Natural killer cell (primary cell): ENCODE measurements around the gene SOWAHA. TPM values are rescaled to one million over a fixed set of nuclear protein-coding genes. Genes with fewer than 3 reads are reported as not detected.
"Not testable (repeated sequence)": the region's sequence is repeated elsewhere in the genome, so short reads cannot be mapped to it uniquely, and the experiment has no call there.

ENCODE experiments used
- ATAC-seq, 3 donors: fragments of 150-1000 bp in 2 of 3; fragments of 200-7000 bp in 1 of 3; cut with Tn5 transposase; 1 replicate in 1 of 3; 2 replicates in 2 of 3; pipeline ENCODE4 v1.10.0; 2021; ENCODE audit warnings: mild to moderate bottlenecking in 2 of 3, moderate library complexity in 2 of 3
- DNase-seq, 2 donors: peaks; one replicate each; pipeline versions ENCODE4 v3.0.0 to v3.0.0-alpha.2; 2013 to 2021; ENCODE audit warnings: mixed read lengths in 1 of 2
- H3K27ac ChIP-seq: one replicate; pipeline ENCODE4 v1.5.1; 2013; ENCODE audit warnings: mild to moderate bottlenecking, low read length
- H3K27me3 ChIP-seq: one replicate; pipeline ENCODE4 v1.6.1; 2013; ENCODE audit warnings: low read length; ENCODE audit not compliant: control insufficient read depth, insufficient read depth
- H3K36me3 ChIP-seq: one replicate; pipeline ENCODE4 v1.6.1; 2013; ENCODE audit warnings: low read length; ENCODE audit not compliant: control insufficient read depth, insufficient read depth
- H3K4me1 ChIP-seq: one replicate; pipeline ENCODE4 v1.6.1; 2013; ENCODE audit warnings: low read length; ENCODE audit not compliant: control insufficient read depth, insufficient read depth
- H3K4me3 ChIP-seq: one replicate; pipeline ENCODE4 v1.5.1; 2013; ENCODE audit warnings: low read length
- H3K9me3 ChIP-seq: one replicate; pipeline ENCODE4 v1.6.1; 2013; ENCODE audit warnings: low read length; ENCODE audit not compliant: control insufficient read depth, insufficient read depth
- H3K27ac Mint-ChIP-seq, 2 donors: one replicate each; pipeline ENCODE4 v1.8.0; 2022; ENCODE audit warnings: mild to moderate bottlenecking in 2 of 2, mixed read lengths in 2 of 2, moderate library complexity in 1 of 2
- H3K27me3 Mint-ChIP-seq, 2 donors: one replicate each; pipeline ENCODE4 v1.8.0; 2022; ENCODE audit warnings: low read depth in 2 of 2, mixed read lengths in 2 of 2
- H3K36me3 Mint-ChIP-seq: one replicate; pipeline ENCODE4 v1.8.0; 2022; ENCODE audit warnings: mixed read lengths
- H3K4me1 Mint-ChIP-seq, 2 donors: one replicate each; pipeline ENCODE4 v1.8.0; 2022; ENCODE audit warnings: mixed read lengths in 2 of 2
- H3K4me3 Mint-ChIP-seq: one replicate; pipeline ENCODE4 v1.8.0; 2022; ENCODE audit warnings: mild to moderate bottlenecking, moderate library complexity, mixed read lengths
- H3K9me3 Mint-ChIP-seq, 2 donors: one replicate each; pipeline ENCODE4 v1.8.0; 2022; ENCODE audit warnings: mixed read lengths in 2 of 2
- WGBS: methylation state at CpG from one replicate; pipeline ENCODE4 v1.1.7; 2013; ENCODE audit warnings: missing lambda C conversion rate; ENCODE audit not compliant: insufficient coverage; 5-methylcytosine and 5-hydroxymethylcytosine counted together
- intact Hi-C: fragments of 100-400 bp; cut with micrococcal nuclease; formaldehyde crosslinking; loops from one replicate; pipeline ENCODE4 v1.14.2; 2022
- total RNA-seq, 4 donors: library from RNA; stranded (reverse); fragments of 120-200 nt in 1 of 4; gene quantifications; one replicate each; pipeline versions ENCODE4 v1.2.3 to v1.2.4, GENCODE V29; 2013 to 2022
- TF ChIP-seq, protein P1 (sequence below): fragments of 200-600 bp; IDR thresholded peaks from one replicate; pipeline ENCODE4 v1.8.0; 2022; ENCODE audit warnings: antibody characterized with exemption

Gene SOWAHA
- total RNA-seq, 3 donors from 2014 or later (not counting 1 experiment from before 2014, with no cell fraction given), result not detected

DNA sequence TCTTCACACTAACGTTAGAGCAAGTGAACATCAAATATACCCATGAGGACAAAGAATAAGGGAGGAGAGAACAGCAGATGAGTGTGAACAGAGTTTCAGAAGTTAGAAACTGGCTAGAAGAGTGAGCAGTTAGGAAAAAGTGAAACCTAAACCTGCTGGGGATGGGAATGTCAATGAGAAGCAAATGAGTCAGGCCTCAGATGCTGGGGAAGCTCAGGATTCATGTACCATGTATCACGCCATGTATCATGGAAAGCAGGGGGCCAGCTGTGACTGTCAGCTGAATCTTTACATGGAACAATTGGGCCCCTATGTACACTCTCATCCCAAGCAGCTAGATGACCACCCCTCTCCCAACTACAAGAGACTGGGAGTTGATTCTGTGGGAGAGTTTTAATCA, 37.0 kb downstream of the SOWAHA start:
- H3K36me3 ChIP-seq, result no peaks in the 10 kb centered on the region
- no peak overlapping the region for H3K4me3 ChIP-seq
- WGBS, result 90% methylated on average over 2 of the region's 2 CpGs
- no peak overlapping the region for H3K27ac ChIP-seq
- H3K27me3 ChIP-seq, result no peaks in the 10 kb centered on the region
- H3K27me3 Mint-ChIP-seq, result peaks cover 6 to 7% of the 10 kb centered on the region in 2 donors
- H3K36me3 Mint-ChIP-seq, result no peaks in the 10 kb centered on the region
- H3K4me1 Mint-ChIP-seq, result no peaks in the 10 kb centered on the region
- no peaks in the 10 kb centered on the region for H3K9me3 ChIP-seq
- ATAC-seq (no peak), DNase-seq (no peak)
- no peak overlapping the region for H3K27ac Mint-ChIP-seq
- no peak overlapping the region for H3K4me3 Mint-ChIP-seq
- no peaks in the 10 kb centered on the region for H3K9me3 Mint-ChIP-seq
- TF ChIP-seq, protein P1, sequence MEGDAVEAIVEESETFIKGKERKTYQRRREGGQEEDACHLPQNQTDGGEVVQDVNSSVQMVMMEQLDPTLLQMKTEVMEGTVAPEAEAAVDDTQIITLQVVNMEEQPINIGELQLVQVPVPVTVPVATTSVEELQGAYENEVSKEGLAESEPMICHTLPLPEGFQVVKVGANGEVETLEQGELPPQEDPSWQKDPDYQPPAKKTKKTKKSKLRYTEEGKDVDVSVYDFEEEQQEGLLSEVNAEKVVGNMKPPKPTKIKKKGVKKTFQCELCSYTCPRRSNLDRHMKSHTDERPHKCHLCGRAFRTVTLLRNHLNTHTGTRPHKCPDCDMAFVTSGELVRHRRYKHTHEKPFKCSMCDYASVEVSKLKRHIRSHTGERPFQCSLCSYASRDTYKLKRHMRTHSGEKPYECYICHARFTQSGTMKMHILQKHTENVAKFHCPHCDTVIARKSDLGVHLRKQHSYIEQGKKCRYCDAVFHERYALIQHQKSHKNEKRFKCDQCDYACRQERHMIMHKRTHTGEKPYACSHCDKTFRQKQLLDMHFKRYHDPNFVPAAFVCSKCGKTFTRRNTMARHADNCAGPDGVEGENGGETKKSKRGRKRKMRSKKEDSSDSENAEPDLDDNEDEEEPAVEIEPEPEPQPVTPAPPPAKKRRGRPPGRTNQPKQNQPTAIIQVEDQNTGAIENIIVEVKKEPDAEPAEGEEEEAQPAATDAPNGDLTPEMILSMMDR, result no peak
- intact Hi-C loops, result no loop called here
- H3K4me1 ChIP-seq, result no peaks in the 10 kb centered on the region

DNA sequence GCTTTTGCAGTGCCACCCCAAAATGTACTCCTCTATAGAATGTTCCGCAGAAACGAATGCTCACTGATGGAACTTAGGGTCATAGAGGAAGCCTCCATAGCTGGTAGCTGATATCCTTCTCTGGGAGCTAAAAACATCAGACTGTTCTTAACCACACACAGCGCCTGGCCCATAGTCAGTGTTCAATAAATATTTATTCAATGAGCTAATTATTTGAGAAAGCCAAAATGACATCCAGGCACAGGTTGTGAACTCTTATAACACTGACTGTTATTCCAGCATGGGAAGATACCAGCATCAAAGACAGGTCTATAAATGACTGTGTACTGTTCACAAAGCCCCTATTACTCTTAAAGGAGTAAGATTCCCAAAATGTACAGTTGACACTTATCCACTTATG, 40.2 kb downstream of the SOWAHA start:
- TF ChIP-seq, protein P1, result no peak
- Mint-ChIP-seq H3K4me3 (no peak overlapping the region), H3K9me3 (no peaks in the 10 kb centered on the region), H3K36me3 (no peaks in the 10 kb centered on the region), H3K27ac (no peak overlapping the region), H3K27me3 (peaks cover 5 to 11% of the 10 kb centered on the region in 2 donors), H3K4me1 (no peaks in the 10 kb centered on the region)
- no peaks in the 10 kb centered on the region for H3K4me1 ChIP-seq
- ATAC-seq, result no peak
- no peak for DNase-seq
- H3K27ac ChIP-seq, result no peak overlapping the region
- 97% methylated on average over 3 of the region's 3 CpGs for WGBS
- no peaks in the 10 kb centered on the region for H3K9me3 ChIP-seq
- H3K36me3 ChIP-seq, result no peaks in the 10 kb centered on the region
- H3K27me3 ChIP-seq, result no peaks in the 10 kb centered on the region
- no peak overlapping the region for H3K4me3 ChIP-seq
- intact Hi-C loops, result no loop called here

GRCh38 chr5:132853790-132854189, 40.7 kb downstream of the SOWAHA start:
- no peaks in the 10 kb centered on the region for H3K9me3 Mint-ChIP-seq
- no peak for ATAC-seq

GRCh38 chr5:132854301-132854700, 41.2 kb downstream of the SOWAHA start:
- DNase-seq (no peak), ATAC-seq (no peak)
- TF ChIP-seq, protein P1, result no peak
- Histone ChIP-seq H3K4me1 (no peaks in the 10 kb centered on the region), H3K4me3 (no peak overlapping the region), H3K27ac (no peak overlapping the region), H3K36me3 (no peaks in the 10 kb centered on the region), H3K9me3 (no peaks in the 10 kb centered on the region), H3K27me3 (no peaks in the 10 kb centered on the region)
- Mint-ChIP-seq H3K27ac (no peak overlapping the region), H3K36me3 (no peaks in the 10 kb centered on the region), H3K9me3 (no peaks in the 10 kb centered on the region), H3K4me3 (no peak overlapping the region), H3K4me1 (no peaks in the 10 kb centered on the region), H3K27me3 (peaks cover 0 to 14% of the 10 kb centered on the region in 2 donors)
- intact Hi-C loops, result no loop called here
- WGBS, result 65% methylated on average over 3 of the region's 3 CpGs

More at GRCh38 chr5:132853790-132854189, 40.7 kb downstream of the SOWAHA start:
- no peaks in the 10 kb centered on the region for H3K27me3 ChIP-seq
- TF ChIP-seq, protein P1, result no peak
- Mint-ChIP-seq H3K36me3 (no peaks in the 10 kb centered on the region), H3K4me3 (no peak overlapping the region), H3K27me3 (peaks cover under 1 to 11% of the 10 kb centered on the region in 2 donors), H3K27ac (no peak overlapping the region), H3K4me1 (no peaks in the 10 kb centered on the region)
- H3K27ac ChIP-seq, result no peak overlapping the region
- H3K4me1 ChIP-seq, result no peaks in the 10 kb centered on the region
- H3K4me3 ChIP-seq, result no peak overlapping the region
- no peaks in the 10 kb centered on the region for H3K36me3 ChIP-seq
- no peaks in the 10 kb centered on the region for H3K9me3 ChIP-seq
- WGBS, result 0% methylated on average over 1 of the region's 1 CpG
- DNase-seq, result no peak
- intact Hi-C loops, result no loop called here

DNA sequence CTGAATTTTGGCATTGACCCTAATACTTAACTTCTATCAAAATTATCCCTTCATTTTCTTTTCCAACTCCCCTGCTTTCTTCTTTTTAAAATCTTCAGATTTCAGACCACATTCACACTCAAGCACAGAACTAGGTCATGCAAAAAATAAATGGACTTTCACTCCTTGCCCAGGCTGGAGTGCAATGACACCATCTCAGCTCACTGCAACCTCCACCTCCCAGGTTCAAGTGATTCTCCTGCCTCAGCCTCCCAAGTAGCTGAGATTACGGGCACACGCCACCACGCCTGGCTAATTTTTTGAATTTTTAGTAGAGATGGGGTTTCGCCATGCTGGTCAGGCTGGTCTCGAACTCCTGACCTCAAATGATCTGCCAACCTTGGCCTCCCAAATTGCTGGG, 41.9 kb downstream of the SOWAHA start:
- 99% methylated on average over 5 of the region's 5 CpGs for WGBS

More for the DNA sequence above, 41.9 kb downstream of the SOWAHA start:
- H3K4me1 ChIP-seq, H3K27ac Mint-ChIP-seq, intact Hi-C loops, H3K27me3 ChIP-seq, H3K27ac ChIP-seq, H3K4me3 Mint-ChIP-seq, ATAC-seq, H3K9me3 Mint-ChIP-seq, H3K4me1 Mint-ChIP-seq, DNase-seq, H3K36me3 Mint-ChIP-seq, H3K4me3 ChIP-seq, H3K9me3 ChIP-seq, H3K36me3 ChIP-seq: not testable (repeated sequence)
- peaks cover 0 to 11% of the 10 kb centered on the region in 2 donors for H3K27me3 Mint-ChIP-seq
